IMR-90 (cell line): ENCODE results near the gene ID2. TPM values are rescaled to one million over a fixed set of nuclear protein-coding genes. Genes with fewer than 3 reads are reported as not detected.

Source experiments
- ATAC-seq: fragments of 200-7000 bp; cut with Tn5 transposase; 2 replicates; pipeline ENCODE4 v1.9.1; 2020; ENCODE audit warnings: low read depth, mild to moderate bottlenecking, moderate library complexity
- BruUV-seq: library from RNA; stranded (reverse); fragments of 400-500 nt; replicated peaks from 2 replicates; lab custom pipeline; 2021; lab: Mats Ljungman, UMichigan
- CTCF ChIA-PET: fragments of 300-600 bp; formaldehyde crosslinking; extraction: SDS; loops from one replicate; lab custom pipeline; 2021; ENCODE audit warnings: antibody characterized with exemption; lab: Yijun Ruan, JAX
- POLR2A ChIA-PET: fragments of 300-600 bp; sonication (Branson Sonifier 250); formaldehyde crosslinking; loops from one replicate; lab custom pipeline; 2022; ENCODE audit warnings: antibody characterized with exemption; ENCODE audit not compliant: unreplicated experiment; lab: Charles Lee
- DNase-seq: peaks from one replicate; pipeline ENCODE4 v3.0.0; 2013
- H2AFZ ChIP-seq: replicated peaks from 2 replicates; pipeline ENCODE3; 2013; ENCODE audit warnings: low read length, mild to moderate bottlenecking; ENCODE audit not compliant: poor library complexity
- H2AK5ac ChIP-seq: 2 replicates; pipeline ENCODE4 v1.6.1; 2013; ENCODE audit warnings: low read depth, low read length, inconsistent platforms
- H2AK9ac ChIP-seq: replicated peaks from 2 replicates; pipeline ENCODE3; 2013; ENCODE audit warnings: mild to moderate bottlenecking, low read depth, low read length, moderate library complexity; ENCODE audit not compliant: poor library complexity
- H2BK120ac ChIP-seq: 2 replicates; pipeline ENCODE4 v1.6.1; 2013; ENCODE audit warnings: low read depth, low read length, inconsistent platforms
- H2BK15ac ChIP-seq: 3 replicates; pipeline ENCODE4 v1.6.1; 2013; ENCODE audit warnings: low read depth, low read length, inconsistent platforms
- H2BK20ac ChIP-seq: 2 replicates; pipeline ENCODE4 v1.6.1; 2013; ENCODE audit warnings: low read depth, mild to moderate bottlenecking, inconsistent platforms, low read length, moderate library complexity
- H2BK5ac ChIP-seq: 2 replicates; pipeline ENCODE4 v1.6.1; 2013; ENCODE audit warnings: mild to moderate bottlenecking, low read depth, low read length, inconsistent platforms; ENCODE audit not compliant: poor library complexity, severe bottlenecking
- H3K14ac ChIP-seq: replicated peaks from 2 replicates; pipeline ENCODE4 v1.6.1; 2013; ENCODE audit warnings: low read depth, low read length, inconsistent platforms
- H3K18ac ChIP-seq: 2 replicates; pipeline ENCODE4 v1.6.1; 2013; ENCODE audit warnings: low read depth, low read length, control low read depth
- H3K23ac ChIP-seq: 2 replicates; pipeline ENCODE4 v1.6.1; 2013; ENCODE audit warnings: low read depth, low read length, inconsistent platforms
- H3K27ac ChIP-seq: 2 replicates; pipeline ENCODE4 v1.5.1; 2013; ENCODE audit warnings: mild to moderate bottlenecking, control low read depth, low read length; ENCODE audit not compliant: insufficient read depth
- H3K27me3 ChIP-seq: 2 replicates; pipeline ENCODE4 v1.6.1; 2013; ENCODE audit warnings: low read length; ENCODE audit not compliant: control insufficient read depth, insufficient read depth
- H3K36me3 ChIP-seq: 2 replicates; pipeline ENCODE4 v1.6.1; 2013; ENCODE audit warnings: low read length, mixed read lengths; ENCODE audit not compliant: control insufficient read depth, insufficient read depth
- H3K4ac ChIP-seq: 2 replicates; pipeline ENCODE4 v1.6.1; 2013; ENCODE audit warnings: low read depth, low read length, inconsistent platforms
- H3K4me1 ChIP-seq: 2 replicates; pipeline ENCODE4 v1.6.1; 2013; ENCODE audit warnings: low read length, mixed read lengths; ENCODE audit not compliant: control insufficient read depth, insufficient read depth
- H3K4me2 ChIP-seq: 2 replicates; pipeline ENCODE4 v1.6.1; 2013; ENCODE audit warnings: low read depth, mild to moderate bottlenecking, control low read depth, low read length, moderate library complexity
- H3K4me3 ChIP-seq: 2 replicates; pipeline ENCODE4 v1.5.1; 2013; ENCODE audit warnings: low read depth, mild to moderate bottlenecking, control low read depth, low read length, moderate library complexity; ENCODE audit not compliant: insufficient read depth
- H3K56ac ChIP-seq: 2 replicates; pipeline ENCODE4 v1.6.1; 2013; ENCODE audit warnings: low read length, inconsistent platforms; ENCODE audit not compliant: insufficient read depth; ENCODE audit errors: extremely low read depth
- H3K79me1 ChIP-seq, 2 experiments: 2 replicates each; pipeline ENCODE4 v1.6.1; 2013; ENCODE audit warnings: low read length in 2 of 2, inconsistent platforms in 1 of 2, low read depth in 1 of 2
- H3K9ac ChIP-seq: 2 replicates; pipeline ENCODE4 v1.6.1; 2013; ENCODE audit warnings: low read depth, low read length, control low read depth
- H3K9me1 ChIP-seq: 2 replicates; pipeline ENCODE4 v1.6.1; 2013; ENCODE audit warnings: low read length, inconsistent platforms; ENCODE audit not compliant: insufficient read depth
- H3K9me3 ChIP-seq: 2 replicates; pipeline ENCODE4 v1.6.1; 2013; ENCODE audit warnings: low read length; ENCODE audit not compliant: control insufficient read depth, insufficient read depth
- H4K20me1 ChIP-seq: 2 replicates; pipeline ENCODE4 v1.6.1; 2013; ENCODE audit warnings: low read length, inconsistent platforms; ENCODE audit not compliant: insufficient read depth
- H4K5ac ChIP-seq: 2 replicates; pipeline ENCODE4 v1.6.1; 2013; ENCODE audit warnings: mild to moderate bottlenecking, low read depth, low read length, control low read depth
- H4K8ac ChIP-seq, 2 experiments: 2 replicates each; pipeline ENCODE4 v1.6.1; 2013; ENCODE audit warnings: low read depth in 2 of 2, low read length in 2 of 2, control low read depth in 1 of 2, inconsistent platforms in 1 of 2
- H4K91ac ChIP-seq: 2 replicates; pipeline ENCODE4 v1.6.1; 2013; ENCODE audit warnings: low read depth, low read length, inconsistent platforms; ENCODE audit not compliant: insufficient read depth
- CEBPB ChIP-seq: IDR thresholded peaks from 2 replicates; pipeline ENCODE4 v1.6.1; 2012; ENCODE audit warnings: low read depth, low read length, improper control_type of control experiment
- CTCF ChIP-seq: conservative IDR thresholded peaks from 2 replicates; pipeline ENCODE4 v1.5.1; 2012; ENCODE audit warnings: mild to moderate bottlenecking, low read depth, low read length, improper control_type of control experiment
- RAD21 ChIP-seq: IDR thresholded peaks from 2 replicates; pipeline ENCODE4 v1.6.1; 2012; ENCODE audit warnings: low read length, improper control_type of control experiment
- RFX5 ChIP-seq: IDR thresholded peaks from 2 replicates; pipeline ENCODE4 v1.8.0; 2012; ENCODE audit warnings: low read depth, mild to moderate bottlenecking, low read length, moderate library complexity
- WGBS, 2 experiments: methylation state at CpG; one replicate each; pipeline versions ENCODE4 v1.1.5 to v1.1.7; 2013; ENCODE audit warnings: missing lambda C conversion rate in 2 of 2; ENCODE audit not compliant: insufficient read length in 1 of 2; ENCODE audit errors: extremely low coverage in 2 of 2; 5-methylcytosine and 5-hydroxymethylcytosine counted together
- dilution Hi-C: fragments of 300-500 bp; cut with HindIII; formaldehyde crosslinking; loops from one replicate; pipeline ENCODE4 v1.14.3; 2018; ENCODE audit warnings: low sequenced_read_pairs; ENCODE audit not compliant: unreplicated experiment
- in situ Hi-C: fragments of 300-500 bp; cut with MboI; formaldehyde crosslinking; loops from 3 replicates; pipeline ENCODE4 v1.14.3; 2019; ENCODE audit warnings: low sequenced_read_pairs, inconsistent platforms, mixed read lengths
- intact Hi-C: fragments of 100-400 bp; cut with micrococcal nuclease; formaldehyde crosslinking; loops from 2 replicates; pipeline ENCODE4 v1.10.0; 2022
- polyA plus RNA-seq, 3 experiments: library from polyadenylated mRNA; depleted of rRNA; stranded (reverse); fragments of >200 nt; gene quantifications; 2 replicates each; pipeline ENCODE4 v1.2.3, GENCODE V29; 2012; ENCODE audit warnings: low replicate concordance in 1 of 3
- total RNA-seq: library from RNA; depleted of rRNA; stranded (reverse); fragments of >200 nt; gene quantifications from 2 replicates; pipeline ENCODE4 v1.2.3, GENCODE V29; 2012

The ID2 gene
- total and polyA plus RNA-seq, 2 of the 4 experiments (the other 2 are of a cell fraction), result 264 to 389 TPM

GRCh38 chr2:8656811-8657210 is 25.0 kb upstream of the ID2 start:
- CTCF ChIA-PET, result interaction anchor here (0.6 kb wide), 1 partner anchor 25 kb away, joined by 3 read pairs; the partner anchor contains the start of gene ID2

More at GRCh38 chr2:8656811-8657210, 25.0 kb upstream of the ID2 start:
- Histone ChIP-seq H2BK20ac (no peak overlapping the region), H2AK9ac (no peak overlapping the region), H2BK120ac (no peak overlapping the region), H2BK15ac (no peak overlapping the region), H3K4me2 (no peak overlapping the region), H3K4ac (no peak overlapping the region), H3K4me1 (peaks cover 11% of the 10 kb centered on the region), H3K9me3 (no peaks in the 10 kb centered on the region), H3K27me3 (no peaks in the 10 kb centered on the region; the same call in 1 of the 2 replicates), H2AFZ (no peak overlapping the region), H4K20me1 (no peaks in the 10 kb centered on the region), H2AK5ac (no peak overlapping the region), H3K9me1 (peaks cover 10% of the 10 kb centered on the region; the same call in 1 of the 2 replicates), H4K8ac (no peak overlapping the region), H3K23ac (no peak overlapping the region), H4K91ac (no peak overlapping the region), H3K27ac (no peak overlapping the region), H3K14ac (no peak overlapping the region), H3K56ac (no peak overlapping the region), H3K36me3 (no peaks in the 10 kb centered on the region), H3K79me1 (no peaks in the 10 kb centered on the region), H3K9ac (no peak overlapping the region), H4K5ac (no peak overlapping the region), H3K18ac (peak overlapping the region; percentile 66; the same call in 1 of the 2 replicates), H2BK5ac (no peak overlapping the region), H3K4me3 (no peak overlapping the region)
- 100% methylated on average over 1 of the region's 4 CpGs; no CpG with 5 or more reads in 1 of the 2 experiments for WGBS, 2 experiments
- TF ChIP-seq RFX5 (no peak), CTCF (no peak), CEBPB (no peak), RAD21 (no peak)
- no TSS peak for BruUV-seq
- in situ Hi-C loops, result no loop called here
- intact Hi-C loops, result no loop called here
- POLR2A ChIA-PET, result no interaction called here
- dilution Hi-C loops, result no loop called here
- no peak for DNase-seq
- ATAC-seq, result no peak
